LNCaP clone FGC (cell line): ENCODE data around the gene ATG101.
A peak's percentile ranks its signal among the peaks of the same experiment; 100 is the strongest.
"Not testable (repeated sequence)": the region's sequence is repeated elsewhere in the genome, so short reads cannot be mapped to it uniquely, and the experiment has no call there.

Experiments
- DNase-seq: peaks from one replicate; pipeline ENCODE4 v3.0.0-alpha.2; 2011; ENCODE audit warnings: low read depth
- H3K4me3 ChIP-seq: 2 replicates; pipeline ENCODE4 v1.5.1; 2011; ENCODE audit warnings: mild to moderate bottlenecking, low read depth, low read length, control low read depth
- TF ChIP-seq, protein P1 (sequence below): IDR thresholded peaks from 2 replicates; pipeline ENCODE4 v1.5.1; 2012; ENCODE audit warnings: mild to moderate bottlenecking; ENCODE audit not compliant: control insufficient read depth, insufficient read depth; ENCODE audit errors: extremely low read depth

The ATG101 gene

DNA sequence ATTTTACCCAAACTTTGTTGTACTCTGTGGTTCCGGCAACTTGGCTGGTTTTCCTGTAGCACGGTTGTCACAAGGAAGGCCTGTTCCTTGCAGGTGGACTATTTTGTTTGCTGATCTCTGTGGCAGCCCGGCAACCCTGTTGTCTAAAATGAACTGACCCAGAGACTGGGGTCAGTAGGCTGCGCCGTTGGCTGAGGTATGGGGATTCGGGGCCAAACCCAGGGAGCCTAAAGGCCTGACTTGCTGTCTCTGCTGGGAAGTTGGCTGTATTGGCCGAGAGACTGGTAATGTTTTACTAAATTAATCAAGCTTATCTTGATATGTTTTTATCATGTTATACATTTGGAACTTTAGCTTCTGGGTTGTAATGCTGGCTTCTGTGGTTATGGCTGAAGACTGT, 23.6 kb downstream of the ATG101 start:
- DNase-seq, result peak; percentile 71
- H3K4me3 ChIP-seq, result no peak overlapping the region
- TF ChIP-seq, protein P1, sequence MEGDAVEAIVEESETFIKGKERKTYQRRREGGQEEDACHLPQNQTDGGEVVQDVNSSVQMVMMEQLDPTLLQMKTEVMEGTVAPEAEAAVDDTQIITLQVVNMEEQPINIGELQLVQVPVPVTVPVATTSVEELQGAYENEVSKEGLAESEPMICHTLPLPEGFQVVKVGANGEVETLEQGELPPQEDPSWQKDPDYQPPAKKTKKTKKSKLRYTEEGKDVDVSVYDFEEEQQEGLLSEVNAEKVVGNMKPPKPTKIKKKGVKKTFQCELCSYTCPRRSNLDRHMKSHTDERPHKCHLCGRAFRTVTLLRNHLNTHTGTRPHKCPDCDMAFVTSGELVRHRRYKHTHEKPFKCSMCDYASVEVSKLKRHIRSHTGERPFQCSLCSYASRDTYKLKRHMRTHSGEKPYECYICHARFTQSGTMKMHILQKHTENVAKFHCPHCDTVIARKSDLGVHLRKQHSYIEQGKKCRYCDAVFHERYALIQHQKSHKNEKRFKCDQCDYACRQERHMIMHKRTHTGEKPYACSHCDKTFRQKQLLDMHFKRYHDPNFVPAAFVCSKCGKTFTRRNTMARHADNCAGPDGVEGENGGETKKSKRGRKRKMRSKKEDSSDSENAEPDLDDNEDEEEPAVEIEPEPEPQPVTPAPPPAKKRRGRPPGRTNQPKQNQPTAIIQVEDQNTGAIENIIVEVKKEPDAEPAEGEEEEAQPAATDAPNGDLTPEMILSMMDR, result no peak

DNA sequence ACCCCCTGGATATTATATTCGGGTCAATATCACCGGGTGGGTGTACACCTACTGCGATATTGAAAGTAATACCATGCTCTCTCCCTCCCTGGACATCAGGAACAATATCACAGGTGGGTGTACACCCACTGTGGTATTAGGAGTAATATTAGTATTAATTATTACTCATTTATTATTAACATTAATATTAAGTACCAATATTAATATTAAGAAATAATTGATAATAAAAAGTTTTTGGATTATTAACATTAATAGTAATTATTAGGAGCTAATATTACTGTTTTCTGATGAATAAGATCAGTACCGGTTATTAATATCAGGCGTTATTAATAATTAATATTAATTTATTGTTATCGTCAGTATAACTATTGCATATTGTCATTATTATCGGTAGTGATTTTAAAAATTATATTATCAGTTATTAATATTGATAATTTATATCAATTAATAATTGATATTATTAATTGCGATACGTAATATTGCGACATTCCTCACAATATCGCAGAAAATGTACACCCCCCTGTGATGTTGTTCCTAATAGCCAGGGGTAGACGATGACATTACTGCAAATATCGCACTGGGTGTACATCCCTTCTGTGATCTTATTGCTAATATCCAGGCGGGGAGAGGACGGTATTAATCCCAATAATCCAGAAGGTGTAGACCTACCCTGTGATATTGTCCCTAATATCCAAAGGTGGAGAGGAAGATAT, 26.7 kb downstream of the ATG101 start:
- no peak for DNase-seq
- TF ChIP-seq, protein P1, result no peak
- H3K4me3 ChIP-seq, result no peak overlapping the region

DNA sequence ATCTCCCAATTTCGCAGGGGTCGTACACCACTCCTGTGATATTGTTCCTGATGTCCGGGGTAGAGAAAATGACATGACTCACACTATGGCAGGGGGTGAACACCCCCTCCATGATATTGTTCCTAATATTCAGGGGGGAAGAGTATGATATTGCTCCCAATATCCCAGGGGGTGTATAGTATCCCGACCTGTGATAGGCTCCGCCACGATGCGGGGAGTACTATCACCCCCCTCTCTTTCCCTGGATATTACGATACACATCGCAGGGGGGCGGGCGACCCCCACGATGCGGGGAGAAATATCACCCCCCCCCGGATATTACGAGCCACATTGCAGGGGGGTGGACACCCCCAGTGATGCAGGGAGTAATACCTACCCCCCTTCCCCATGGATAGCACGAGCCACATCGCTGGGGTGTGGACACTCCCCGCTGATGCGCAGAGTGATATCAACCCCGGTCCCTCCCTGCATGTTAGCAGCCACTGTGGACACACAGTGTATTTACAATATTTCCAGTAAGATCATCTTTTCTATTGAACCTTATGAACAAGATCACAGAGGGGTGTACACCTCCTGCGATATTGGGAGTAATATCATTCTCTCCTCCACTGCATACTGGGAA, 27.4 kb downstream of the ATG101 start:
- no peak overlapping the region for H3K4me3 ChIP-seq
- DNase-seq, result no peak
- TF ChIP-seq, protein P1, result no peak

DNA sequence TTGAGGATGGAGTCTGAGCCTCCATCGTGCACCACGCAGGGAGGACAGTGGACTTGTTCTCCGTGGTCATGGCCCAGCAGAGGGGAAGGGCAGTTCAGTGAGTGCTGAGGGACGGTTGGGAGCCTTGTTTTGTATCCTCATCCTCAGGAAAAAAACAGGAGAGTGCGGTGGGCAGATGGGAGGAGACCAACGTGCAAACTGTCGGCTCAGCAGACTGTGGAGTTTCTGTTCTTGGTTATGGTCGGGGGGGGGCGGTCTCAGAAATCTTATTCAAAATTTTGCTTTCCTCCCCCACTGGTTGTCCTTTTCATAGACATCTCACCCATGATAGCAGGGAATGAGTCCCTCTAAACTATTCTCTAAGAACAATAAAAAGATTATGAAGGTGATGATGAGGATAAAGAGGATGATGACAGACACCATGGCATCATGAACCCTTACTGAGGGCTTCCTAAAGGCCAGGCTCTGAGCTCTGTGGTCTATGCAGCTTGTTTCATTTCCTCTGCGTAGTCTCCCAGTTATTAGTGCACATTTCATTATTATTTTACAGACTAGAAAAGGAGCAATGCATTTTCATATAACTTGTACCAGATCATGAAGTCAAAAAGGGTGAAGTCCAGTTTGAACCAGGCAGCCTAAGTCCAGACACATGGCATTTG, 34.8 kb downstream of the ATG101 start:
- DNase-seq, H3K4me3 ChIP-seq: not testable (repeated sequence)

DNA sequence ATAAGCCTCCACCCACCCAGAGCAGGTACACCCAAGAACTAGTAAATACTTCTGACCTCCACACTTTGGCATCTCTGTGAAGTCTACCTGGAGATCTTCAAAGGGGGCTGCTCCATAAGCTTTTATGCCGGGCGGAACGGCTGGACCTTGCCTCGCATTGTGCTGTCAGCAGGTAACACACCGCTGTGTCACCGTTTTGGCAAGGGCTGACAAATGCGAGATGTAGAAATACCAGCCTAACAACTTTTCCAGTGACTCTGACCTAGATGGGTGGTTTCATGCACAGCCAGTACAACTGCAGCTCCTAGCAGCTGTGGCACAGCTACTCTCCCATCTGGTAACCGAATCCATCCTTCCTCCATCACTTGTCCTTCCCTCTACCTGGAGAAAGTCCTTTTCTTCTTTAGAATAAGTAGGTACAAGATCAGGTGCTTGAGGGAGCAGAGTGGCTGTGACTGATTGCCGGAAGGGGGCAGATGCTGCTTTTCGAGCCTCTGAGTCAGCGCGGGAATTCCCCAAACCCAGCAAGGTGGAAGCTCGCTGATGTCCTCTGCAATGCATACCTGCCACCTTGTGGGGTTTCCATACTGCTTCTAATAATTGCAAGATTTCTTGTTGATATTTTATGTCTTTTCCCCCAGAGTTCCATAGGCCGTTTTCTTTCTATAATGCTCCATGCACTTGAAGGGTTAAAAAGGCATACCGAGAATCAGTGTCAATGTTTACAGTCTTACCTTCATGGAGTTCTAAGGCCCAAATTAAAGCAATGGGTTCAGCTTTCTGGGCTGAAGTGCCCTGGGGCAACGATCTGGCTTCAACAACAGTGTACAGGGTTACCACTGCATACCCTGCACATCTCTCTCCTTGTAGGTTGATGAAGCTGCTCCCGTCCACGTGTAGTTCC, 46.7 kb downstream of the ATG101 start:
- DNase-seq, result peak; percentile 88
- TF ChIP-seq, protein P1, result 0 out of 2 replicates have a peak, but pooled peaks have one; percentile 3
- peak overlapping the region; percentile 39 for H3K4me3 ChIP-seq

DNA sequence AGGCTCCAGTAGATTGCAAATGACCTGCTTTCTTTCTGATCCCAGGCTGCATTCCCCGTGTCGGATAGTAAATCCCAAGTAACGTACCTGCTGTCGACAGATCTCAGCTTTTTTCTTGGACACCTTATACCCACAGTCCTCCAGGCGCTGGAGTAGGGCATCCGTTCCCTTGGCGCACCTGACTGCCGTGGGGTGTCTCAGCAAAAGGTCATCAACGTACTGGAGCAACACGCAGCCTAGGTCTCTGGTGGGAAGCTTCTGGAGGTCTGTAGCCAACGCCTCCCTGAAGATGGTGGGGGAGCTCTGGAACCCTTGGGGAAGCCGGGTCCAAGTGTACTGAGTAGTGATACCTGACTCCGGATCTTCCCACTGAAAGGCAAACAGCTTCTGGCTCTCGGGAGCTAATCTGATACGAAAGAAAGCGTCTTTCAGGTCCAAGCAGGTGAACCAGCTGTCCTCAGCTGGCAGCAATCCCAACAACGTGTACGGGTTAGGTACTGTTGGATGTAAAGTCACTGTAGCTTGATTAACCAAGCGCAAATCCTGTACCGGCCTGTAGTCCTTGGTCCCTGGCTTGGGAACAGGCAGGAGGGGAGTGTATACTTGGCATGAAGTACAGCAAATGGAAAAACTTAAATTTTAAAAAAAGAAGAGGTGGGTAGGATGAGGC, 48.2 kb downstream of the ATG101 start:
- DNase-seq, result peak; percentile 75

DNA sequence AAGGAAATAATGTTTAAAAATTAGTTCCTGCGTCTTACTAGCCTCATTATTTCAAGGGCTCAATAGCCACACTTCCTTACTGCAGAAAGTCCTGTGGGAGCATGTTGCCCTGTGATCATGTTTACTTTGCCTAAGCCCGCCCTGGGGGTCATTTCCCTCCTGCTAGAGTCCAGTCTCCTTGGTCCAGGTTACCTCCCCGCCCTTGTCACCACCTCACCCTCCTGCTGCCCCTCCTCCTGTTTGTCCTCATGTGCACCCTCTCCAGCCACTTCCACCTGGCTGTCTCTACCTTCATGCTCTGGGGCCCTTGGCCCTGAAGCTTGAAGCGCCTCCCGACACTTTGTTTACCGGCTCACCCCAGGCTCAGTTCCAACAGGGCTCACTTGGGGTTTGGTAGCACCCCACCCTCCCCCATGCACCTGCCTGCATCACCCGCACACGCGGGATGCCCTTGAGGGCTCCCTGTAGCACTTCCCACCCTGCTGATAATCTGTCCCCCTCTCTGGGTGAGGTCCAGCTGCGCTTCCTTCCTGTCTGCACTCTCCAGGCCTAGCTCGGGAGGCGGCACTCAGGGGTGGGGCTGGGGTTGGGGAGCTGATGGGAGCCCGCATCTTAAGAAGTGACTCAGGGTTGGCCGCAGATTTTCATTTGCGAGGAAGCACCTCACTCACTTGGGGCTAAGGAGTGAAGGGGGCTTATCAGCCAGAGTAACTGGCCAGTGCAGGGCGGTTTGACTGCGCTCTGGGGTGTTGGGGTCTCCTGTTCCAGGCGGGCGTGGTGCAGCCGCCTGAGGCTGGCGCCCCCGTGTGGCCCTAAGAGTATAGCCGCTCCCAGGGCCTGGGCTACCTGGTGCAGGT, 49.8 kb downstream of the ATG101 start:
- TF ChIP-seq, protein P1, result peak; percentile 42
- no peak for DNase-seq
- H3K4me3 ChIP-seq, result no peak overlapping the region

More for the DNA sequence above, 48.2 kb downstream of the ATG101 start:
- H3K4me3 ChIP-seq, result not testable (repeated sequence)
